ENCODE measurements around the gene SLC34A1. TPM values are rescaled to one million over a fixed set of nuclear protein-coding genes. Genes with fewer than 3 reads are reported as not detected.

SLC34A1 gene
- total and polyA plus RNA-seq, 2 of the 13 experiments (the other 11 are each of a cell fraction or from before 2014, with no cell fraction given), result 0.03 to 0.20 TPM

GRCh38 chr5:177390363-177391300, 6.4 kb downstream of the SLC34A1 start (continued):
- TF ChIP-seq UBTF (CRISPR knock-in tag; IDR thresholded peaks at IDR 0.05) (0 out of 2 replicates have a peak, but pooled peaks have one; percentile 23), RARG (CRISPR knock-in tag; IDR thresholded peaks at IDR 0.05; ENCODE audit: low read depth) (no peak), ZNF891 (CRISPR knock-in tag; IDR thresholded peaks at IDR 0.05) (no peak), NFE2L1 (CRISPR knock-in tag; IDR thresholded peaks at IDR 0.05; ENCODE audit: borderline replicate concordance) (no peak), SP5 (CRISPR knock-in tag; IDR thresholded peaks at IDR 0.05; ENCODE audit: borderline replicate concordance, low read depth) (no peak), ZNF180 (CRISPR knock-in tag; IDR thresholded peaks at IDR 0.05; ENCODE audit: borderline replicate concordance, low read depth) (no peak), ZNF709 (CRISPR knock-in tag; IDR thresholded peaks at IDR 0.05) (no peak), ZNF598 (CRISPR knock-in tag; IDR thresholded peaks at IDR 0.05; ENCODE audit: borderline replicate concordance) (no peak), ZSCAN30 (CRISPR knock-in tag; IDR thresholded peaks at IDR 0.05) (no peak), ZNF30 (CRISPR knock-in tag; IDR thresholded peaks at IDR 0.05) (no peak), MYNN (CRISPR knock-in tag; IDR thresholded peaks at IDR 0.05; ENCODE audit: low read depth) (no peak), ZNF331 (CRISPR knock-in tag; IDR thresholded peaks at IDR 0.05) (0 out of 2 replicates have a peak, but pooled peaks have one; percentile 52), ZNF644 (CRISPR knock-in tag; IDR thresholded peaks at IDR 0.05; ENCODE audit: low read depth) (no peak), ZNF530 (CRISPR knock-in tag; IDR thresholded peaks at IDR 0.05; ENCODE audit: low read depth) (no peak), PAWR (CRISPR knock-in tag; IDR thresholded peaks at IDR 0.05; ENCODE audit: borderline replicate concordance) (no peak), ZNF496 (CRISPR knock-in tag; IDR thresholded peaks at IDR 0.05; ENCODE audit: insufficient replicate concordance) (no peak), TOPORS (CRISPR knock-in tag; IDR thresholded peaks at IDR 0.05) (no peak), ZNF614 (CRISPR knock-in tag; IDR thresholded peaks at IDR 0.05; ENCODE audit: borderline replicate concordance) (no peak), ZNF547 (CRISPR knock-in tag; IDR thresholded peaks at IDR 0.05) (no peak), GABPA (IDR thresholded peaks at IDR 0.05; ENCODE audit: low read depth, low read length) (no peak), GABPA (CRISPR knock-in tag; IDR thresholded peaks at IDR 0.05; ENCODE audit: low read depth) (0 out of 2 replicates have a peak, but pooled peaks have one; percentile 15), TARDBP (CRISPR knock-in tag; IDR thresholded peaks at IDR 0.05) (no peak), TRAFD1 (CRISPR knock-in tag; IDR thresholded peaks at IDR 0.05; ENCODE audit: borderline replicate concordance) (no peak), DNMT3B (CRISPR knock-in tag; conservative IDR thresholded peaks at IDR 0.05) (no peak), ZNF510 (CRISPR knock-in tag; IDR thresholded peaks at IDR 0.05; ENCODE audit: low read depth) (no peak)
- TF ChIP-seq, protein P1, sequence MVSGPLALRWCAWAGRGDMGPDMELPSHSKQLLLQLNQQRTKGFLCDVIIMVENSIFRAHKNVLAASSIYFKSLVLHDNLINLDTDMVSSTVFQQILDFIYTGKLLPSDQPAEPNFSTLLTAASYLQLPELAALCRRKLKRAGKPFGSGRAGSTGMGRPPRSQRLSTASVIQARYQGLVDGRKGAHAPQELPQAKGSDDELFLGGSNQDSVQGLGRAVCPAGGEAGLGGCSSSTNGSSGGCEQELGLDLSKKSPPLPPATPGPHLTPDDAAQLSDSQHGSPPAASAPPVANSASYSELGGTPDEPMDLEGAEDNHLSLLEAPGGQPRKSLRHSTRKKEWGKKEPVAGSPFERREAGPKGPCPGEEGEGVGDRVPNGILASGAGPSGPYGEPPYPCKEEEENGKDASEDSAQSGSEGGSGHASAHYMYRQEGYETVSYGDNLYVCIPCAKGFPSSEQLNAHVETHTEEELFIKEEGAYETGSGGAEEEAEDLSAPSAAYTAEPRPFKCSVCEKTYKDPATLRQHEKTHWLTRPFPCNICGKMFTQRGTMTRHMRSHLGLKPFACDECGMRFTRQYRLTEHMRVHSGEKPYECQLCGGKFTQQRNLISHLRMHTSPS (CRISPR knock-in tag; IDR thresholded peaks at IDR 0.05; ENCODE audit: low read depth), result no peak
